ENCODE results near the gene ZNF445.

DNA sequence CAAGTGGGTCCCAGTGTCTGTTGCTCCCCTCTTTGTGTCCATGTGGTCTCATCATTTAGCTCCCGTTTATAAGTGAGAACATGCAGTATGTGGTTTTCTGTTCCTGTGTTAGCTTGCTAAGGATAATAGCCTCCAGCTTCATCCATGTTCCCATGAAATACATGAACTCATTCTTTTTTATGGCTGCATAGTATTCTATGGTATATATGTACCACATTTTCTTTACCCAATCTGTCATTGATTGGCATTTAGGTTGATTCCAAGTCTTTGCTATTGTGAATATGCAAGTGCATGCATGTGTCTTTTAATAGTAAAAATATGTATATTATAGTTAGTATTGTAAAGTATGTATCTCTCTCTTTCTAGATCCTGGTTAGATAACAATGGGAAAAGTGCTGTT, 85.0 kb downstream of the ZNF445 start:
- TF ChIP-seq POLR2AphosphoS5 (IDR thresholded peaks at IDR 0.05) (no peak), POLR2A (IDR thresholded peaks at IDR 0.05) (no peak), EP300 (IDR thresholded peaks at IDR 0.05) (no peak)
- TF ChIP-seq, protein P1, sequence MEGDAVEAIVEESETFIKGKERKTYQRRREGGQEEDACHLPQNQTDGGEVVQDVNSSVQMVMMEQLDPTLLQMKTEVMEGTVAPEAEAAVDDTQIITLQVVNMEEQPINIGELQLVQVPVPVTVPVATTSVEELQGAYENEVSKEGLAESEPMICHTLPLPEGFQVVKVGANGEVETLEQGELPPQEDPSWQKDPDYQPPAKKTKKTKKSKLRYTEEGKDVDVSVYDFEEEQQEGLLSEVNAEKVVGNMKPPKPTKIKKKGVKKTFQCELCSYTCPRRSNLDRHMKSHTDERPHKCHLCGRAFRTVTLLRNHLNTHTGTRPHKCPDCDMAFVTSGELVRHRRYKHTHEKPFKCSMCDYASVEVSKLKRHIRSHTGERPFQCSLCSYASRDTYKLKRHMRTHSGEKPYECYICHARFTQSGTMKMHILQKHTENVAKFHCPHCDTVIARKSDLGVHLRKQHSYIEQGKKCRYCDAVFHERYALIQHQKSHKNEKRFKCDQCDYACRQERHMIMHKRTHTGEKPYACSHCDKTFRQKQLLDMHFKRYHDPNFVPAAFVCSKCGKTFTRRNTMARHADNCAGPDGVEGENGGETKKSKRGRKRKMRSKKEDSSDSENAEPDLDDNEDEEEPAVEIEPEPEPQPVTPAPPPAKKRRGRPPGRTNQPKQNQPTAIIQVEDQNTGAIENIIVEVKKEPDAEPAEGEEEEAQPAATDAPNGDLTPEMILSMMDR (IDR thresholded peaks at IDR 0.05): no peak
